ENCODE data around the gene PALMD.

DNA sequence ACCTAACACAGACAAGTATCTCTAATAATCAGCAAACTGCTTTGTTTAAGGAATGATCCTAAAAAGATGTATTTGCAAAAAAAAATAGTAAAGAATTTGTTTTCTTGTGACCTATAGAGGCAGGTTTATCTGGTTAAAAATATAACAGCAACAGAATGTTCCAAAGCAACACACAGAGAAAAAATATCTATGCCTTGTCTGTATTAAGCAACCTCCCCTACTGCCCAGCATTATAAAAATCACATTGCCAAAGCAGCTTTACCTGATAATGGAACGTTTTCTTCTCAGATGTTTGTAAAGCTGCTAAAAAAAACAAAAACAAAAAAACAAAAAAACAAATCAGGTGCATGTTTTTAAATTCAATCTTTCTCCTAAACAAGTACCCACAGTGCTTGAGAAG lies 24.7 kb downstream of the PALMD start:
- TF ChIP-seq, protein P1, sequence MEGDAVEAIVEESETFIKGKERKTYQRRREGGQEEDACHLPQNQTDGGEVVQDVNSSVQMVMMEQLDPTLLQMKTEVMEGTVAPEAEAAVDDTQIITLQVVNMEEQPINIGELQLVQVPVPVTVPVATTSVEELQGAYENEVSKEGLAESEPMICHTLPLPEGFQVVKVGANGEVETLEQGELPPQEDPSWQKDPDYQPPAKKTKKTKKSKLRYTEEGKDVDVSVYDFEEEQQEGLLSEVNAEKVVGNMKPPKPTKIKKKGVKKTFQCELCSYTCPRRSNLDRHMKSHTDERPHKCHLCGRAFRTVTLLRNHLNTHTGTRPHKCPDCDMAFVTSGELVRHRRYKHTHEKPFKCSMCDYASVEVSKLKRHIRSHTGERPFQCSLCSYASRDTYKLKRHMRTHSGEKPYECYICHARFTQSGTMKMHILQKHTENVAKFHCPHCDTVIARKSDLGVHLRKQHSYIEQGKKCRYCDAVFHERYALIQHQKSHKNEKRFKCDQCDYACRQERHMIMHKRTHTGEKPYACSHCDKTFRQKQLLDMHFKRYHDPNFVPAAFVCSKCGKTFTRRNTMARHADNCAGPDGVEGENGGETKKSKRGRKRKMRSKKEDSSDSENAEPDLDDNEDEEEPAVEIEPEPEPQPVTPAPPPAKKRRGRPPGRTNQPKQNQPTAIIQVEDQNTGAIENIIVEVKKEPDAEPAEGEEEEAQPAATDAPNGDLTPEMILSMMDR (IDR thresholded peaks at IDR 0.05), result no peak
- no peak for TF ChIP-seq EZH2 (IDR thresholded peaks at IDR 0.05; ENCODE audit: borderline replicate concordance, insufficient read depth, low read depth, low read length, poor library complexity, severe bottlenecking)
